Occipital lobe (tissue), 3 donors: Measurements from ENCODE around the gene SYAP1. TPM values are rescaled to one million over a fixed set of nuclear protein-coding genes. Genes with fewer than 3 reads are reported as not detected.
"Not testable (repeated sequence)": the region's sequence is repeated elsewhere in the genome, so short reads cannot be mapped to it uniquely, and the experiment has no call there.

ENCODE experiments used
- DNase-seq: peaks from one replicate; lab custom pipeline; 2025; lab: John Stamatoyannopoulos, UW
- small RNA-seq: library from RNA; depleted of rRNA; stranded (forward); fragments of <200 nt; gene quantifications from one replicate; pipeline ENCODE3, GENCODE V24; 2014
- total RNA-seq: library from RNA; depleted of rRNA; stranded (reverse); fragments of >200 nt; gene quantifications from one replicate; pipeline ENCODE4 v1.2.3, GENCODE V29; 2014

The SYAP1 gene
- total RNA-seq, 1 donor from 2014 or later: 25.0 TPM

GRCh38 chrX:16778545-16778944 is 59.1 kb downstream of the SYAP1 start:
- DNase-seq: no peak

- DNase-seq: no peak
Observed at GRCh38 chrX:16778993-16779392, 59.6 kb downstream of the SYAP1 start.

GRCh38 chrX:16779815-16780214 is 60.4 kb downstream of the SYAP1 start:
- DNase-seq: not testable (repeated sequence)

- DNase-seq: no peak
Observed at GRCh38 chrX:16783452-16783851, 64.0 kb downstream of the SYAP1 start.

GRCh38 chrX:16784440-16784839 is 65.0 kb downstream of the SYAP1 start:
- DNase-seq: not testable (repeated sequence)

- no peak for DNase-seq
Observed at GRCh38 chrX:16785247-16786138, 66.1 kb downstream of the SYAP1 start.

GRCh38 chrX:16786139-16786790 is 66.9 kb downstream of the SYAP1 start, which contains the start of gene TXLNG:
Gene TXLNG (plus strand): TSS chrX:16786466. CDS start chrX:16786488, 22 bp downstream.
- DNase-seq: peak; percentile 97

- DNase-seq: no peak
Observed at GRCh38 chrX:16786791-16787735, 67.7 kb downstream of the SYAP1 start.

GRCh38 chrX:16788477-16788876 is 69.1 kb downstream of the SYAP1 start:
- DNase-seq: no peak

GRCh38 chrX:16796298-16796697 is 76.9 kb downstream of the SYAP1 start:
- DNase-seq: no peak

- no peak for DNase-seq
Observed at GRCh38 chrX:16797358-16797757, 77.9 kb downstream of the SYAP1 start.

- no peak for DNase-seq
Observed at GRCh38 chrX:16797841-16798240, 78.4 kb downstream of the SYAP1 start.

- no peak for DNase-seq
Observed at GRCh38 chrX:16804923-16805464, 85.6 kb downstream of the SYAP1 start.

- no peak for DNase-seq
Observed at GRCh38 chrX:16807548-16807947, 88.1 kb downstream of the SYAP1 start.

- no peak for DNase-seq
Observed at GRCh38 chrX:16807976-16808542, 88.6 kb downstream of the SYAP1 start.

- no peak for DNase-seq
Observed at GRCh38 chrX:16814597-16814996, 95.2 kb downstream of the SYAP1 start.

Small RNAs within 50 kb of the gene (small RNA-seq; reads per million reads assigned to genes)
- gene RNU7-56P: not detected
- gene RPL12P49: not detected

Other genes starting within 250 kb of the SYAP1 start
- not detected for gene S100G, start 69.5 kb upstream of the SYAP1 start, total RNA-seq
- gene CTPS2, start 6.9 kb upstream of the SYAP1 start, total RNA-seq: 33.4 TPM
- gene TXLNG, start 66.9 kb downstream of the SYAP1 start, total RNA-seq: 13.1 TPM
- gene RBBP7, start 150.8 kb downstream of the SYAP1 start, total RNA-seq: 60.8 TPM
- 37.7 TPM for gene REPS2, start 227.0 kb downstream of the SYAP1 start, total RNA-seq